CD4-positive, CD25-positive, alpha-beta regulatory T cell (primary cell): ENCODE results near the gene TRIP13. TPM values are rescaled to one million over a fixed set of nuclear protein-coding genes. Genes with fewer than 3 reads are reported as not detected.

ENCODE experiments used
- ATAC-seq, 2 donors: fragments of 150-1000 bp; cut with Tn5 transposase; one replicate each; pipeline ENCODE4 v1.10.0; 2021; ENCODE audit warnings: low read depth in 2 of 2, moderate number of reproducible peaks in 2 of 2, moderate library complexity in 1 of 2
- DNase-seq, 3 donors: peaks; one replicate each; pipeline versions ENCODE4 v3.0.0 to v3.0.0-alpha.2; 2012 to 2022; ENCODE audit warnings: mixed read lengths in 1 of 3
- H3K27ac ChIP-seq: one replicate; pipeline ENCODE4 v1.7.0; 2013; ENCODE audit warnings: mild to moderate bottlenecking, low read length; ENCODE audit not compliant: insufficient read depth, poor library complexity, severe bottlenecking
- H3K27me3 ChIP-seq: one replicate; pipeline ENCODE4 v1.7.0; 2013; ENCODE audit warnings: low read length; ENCODE audit not compliant: control insufficient read depth, insufficient read depth
- H3K36me3 ChIP-seq: one replicate; pipeline ENCODE4 v1.7.0; 2013; ENCODE audit warnings: mild to moderate bottlenecking, low read length, moderate library complexity; ENCODE audit not compliant: control insufficient read depth, insufficient read depth
- H3K4me1 ChIP-seq: 2 replicates; pipeline ENCODE4 v1.7.0; 2013; ENCODE audit warnings: mild to moderate bottlenecking, low read length; ENCODE audit not compliant: insufficient read depth, control insufficient read depth, poor library complexity, severe bottlenecking
- H3K4me3 ChIP-seq: one replicate; pipeline ENCODE4 v1.7.0; 2013; ENCODE audit warnings: low read depth, mild to moderate bottlenecking, low read length, moderate library complexity
- H3K9me3 ChIP-seq, 2 experiments: 1 replicate in 1 of 2; 2 replicates in 1 of 2; pipeline ENCODE4 v1.7.0; 2013; ENCODE audit warnings: low read length in 2 of 2, mild to moderate bottlenecking in 1 of 2, moderate library complexity in 1 of 2; ENCODE audit not compliant: control insufficient read depth in 2 of 2
- H3K27ac Mint-ChIP-seq, 3 donors: one replicate each; pipeline ENCODE4 v1.8.0; 2020 to 2022; ENCODE audit warnings: mild to moderate bottlenecking in 3 of 3, mixed read lengths in 3 of 3, moderate library complexity in 2 of 3
- H3K27me3 Mint-ChIP-seq: one replicate; pipeline ENCODE4 v1.8.0; 2022; ENCODE audit warnings: mild to moderate bottlenecking, mixed read lengths
- H3K36me3 Mint-ChIP-seq: one replicate; pipeline ENCODE4 v1.8.0; 2020; ENCODE audit warnings: mixed read lengths
- H3K4me1 Mint-ChIP-seq, 4 donors: one replicate each; pipeline ENCODE4 v1.8.0; 2020 to 2022; ENCODE audit warnings: mixed read lengths in 4 of 4, mild to moderate bottlenecking in 1 of 4
- H3K4me3 Mint-ChIP-seq, 4 donors: one replicate each; pipeline ENCODE4 v1.8.0; 2020 to 2022; ENCODE audit warnings: mild to moderate bottlenecking in 4 of 4, mixed read lengths in 4 of 4, moderate library complexity in 3 of 4
- H3K9me3 Mint-ChIP-seq, 7 donors: one replicate each; pipeline ENCODE4 v1.8.0; 2020 to 2022; ENCODE audit warnings: mixed read lengths in 7 of 7, mild to moderate bottlenecking in 3 of 7, moderate library complexity in 2 of 7
- polyA plus RNA-seq, 4 donors: library from polyadenylated mRNA; unstranded; fragments of 300-500 nt; fragmentation: Illumina TruSeq; gene quantifications; one replicate each; pipeline ENCODE4 v1.2.3, GENCODE V29; 2021
- total RNA-seq: library from RNA; stranded (reverse); gene quantifications from one replicate; pipeline ENCODE4 v1.2.3, GENCODE V29; 2022

TRIP13 gene
- total and polyA plus RNA-seq, 5 donors from 2014 or later: 1.1 to 1.7 (median 1.3) TPM

DNA sequence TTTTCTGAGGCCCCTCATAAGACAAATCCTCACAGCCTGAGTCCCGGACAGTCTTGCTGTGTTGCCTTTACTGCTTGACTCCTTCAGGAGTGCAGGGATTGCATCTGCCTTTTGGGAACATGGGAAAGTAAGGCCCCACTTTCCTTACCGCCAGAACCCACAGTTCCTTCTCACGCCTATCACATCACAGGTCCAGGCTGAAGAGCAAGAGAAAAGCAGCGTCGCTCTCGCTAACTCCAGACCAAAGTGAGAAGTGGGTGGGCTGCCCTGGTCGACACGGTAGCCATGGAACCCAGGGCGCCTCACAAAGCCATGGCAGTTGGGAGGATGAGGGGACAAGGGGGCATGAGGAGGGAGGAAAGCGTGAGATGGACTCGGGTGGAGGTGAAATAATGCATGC, 34.0 kb upstream of the TRIP13 start:
- peaks cover 0 to 4% (median 1%) of the 10 kb centered on the region in 4 donors for H3K4me1 Mint-ChIP-seq
- Histone ChIP-seq H3K36me3 (peaks cover 8% of the 10 kb centered on the region), H3K27ac (no peak overlapping the region), H3K9me3 (no peaks in the 10 kb centered on the region), H3K27me3 (no peaks in the 10 kb centered on the region), H3K4me3 (no peak overlapping the region), H3K4me1 (no peaks in the 10 kb centered on the region)
- no peaks in the 10 kb centered on the region for H3K27me3 Mint-ChIP-seq
- DNase-seq: no peak
- H3K9me3 Mint-ChIP-seq: peaks cover 0 to 2% (median 0%) of the 10 kb centered on the region in 7 donors
- H3K4me3 Mint-ChIP-seq: no peak overlapping the region
- H3K27ac Mint-ChIP-seq: peak overlapping the region in 2 of 3 donors; percentile 59 to 90
- ATAC-seq: no peak
- peaks cover 3% of the 10 kb centered on the region for H3K36me3 Mint-ChIP-seq

DNA sequence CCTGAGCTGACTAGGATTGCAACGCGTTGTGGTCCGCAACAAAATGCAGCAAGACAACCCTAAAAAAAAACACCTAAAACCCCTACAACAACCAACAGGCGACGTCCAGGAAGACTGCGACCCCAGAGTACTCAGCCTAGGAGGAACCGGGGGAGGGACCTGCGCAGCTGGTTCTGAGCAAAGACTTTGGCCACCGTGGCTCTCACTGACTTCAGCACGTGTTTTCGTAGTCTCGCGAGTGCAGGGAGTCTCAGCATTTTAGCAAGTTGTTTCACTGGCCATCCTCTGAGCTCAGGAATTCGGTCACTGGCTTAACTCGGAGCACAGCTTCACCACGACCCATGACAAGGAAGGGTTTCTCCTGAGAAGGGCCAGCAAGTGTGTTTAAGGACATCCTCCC, 33.3 kb upstream of the TRIP13 start:
- no peak for ATAC-seq
- no peak overlapping the region for H3K4me3 Mint-ChIP-seq
- Histone ChIP-seq H3K27me3 (no peaks in the 10 kb centered on the region), H3K36me3 (peaks cover 13% of the 10 kb centered on the region), H3K4me3 (no peak overlapping the region), H3K27ac (no peak overlapping the region), H3K4me1 (no peaks in the 10 kb centered on the region), H3K9me3 (no peaks in the 10 kb centered on the region)
- no peaks in the 10 kb centered on the region for H3K27me3 Mint-ChIP-seq
- DNase-seq: no peak
- peaks cover 0 to 1% (median 0%) of the 10 kb centered on the region in 7 donors for H3K9me3 Mint-ChIP-seq
- peaks cover 0 to 4% (median 1%) of the 10 kb centered on the region in 4 donors for H3K4me1 Mint-ChIP-seq
- H3K36me3 Mint-ChIP-seq: peaks cover 9% of the 10 kb centered on the region
- no peak overlapping the region for H3K27ac Mint-ChIP-seq

- Histone ChIP-seq H3K4me3 (no peak overlapping the region), H3K4me1 (no peaks in the 10 kb centered on the region), H3K27me3 (no peaks in the 10 kb centered on the region), H3K36me3 (peaks cover 18% of the 10 kb centered on the region), H3K9me3 (no peaks in the 10 kb centered on the region), H3K27ac (no peak overlapping the region)
- Mint-ChIP-seq H3K27ac (no peak overlapping the region), H3K36me3 (peaks cover 9% of the 10 kb centered on the region), H3K4me3 (no peak overlapping the region), H3K27me3 (no peaks in the 10 kb centered on the region), H3K4me1 (peaks cover 0 to 4% (median 1%) of the 10 kb centered on the region in 4 donors), H3K9me3 (no peaks in the 10 kb centered on the region)
- DNase-seq (no peak), ATAC-seq (no peak)
Measured at GRCh38 chr5:859798-860296, 32.8 kb upstream of the TRIP13 start.

DNA sequence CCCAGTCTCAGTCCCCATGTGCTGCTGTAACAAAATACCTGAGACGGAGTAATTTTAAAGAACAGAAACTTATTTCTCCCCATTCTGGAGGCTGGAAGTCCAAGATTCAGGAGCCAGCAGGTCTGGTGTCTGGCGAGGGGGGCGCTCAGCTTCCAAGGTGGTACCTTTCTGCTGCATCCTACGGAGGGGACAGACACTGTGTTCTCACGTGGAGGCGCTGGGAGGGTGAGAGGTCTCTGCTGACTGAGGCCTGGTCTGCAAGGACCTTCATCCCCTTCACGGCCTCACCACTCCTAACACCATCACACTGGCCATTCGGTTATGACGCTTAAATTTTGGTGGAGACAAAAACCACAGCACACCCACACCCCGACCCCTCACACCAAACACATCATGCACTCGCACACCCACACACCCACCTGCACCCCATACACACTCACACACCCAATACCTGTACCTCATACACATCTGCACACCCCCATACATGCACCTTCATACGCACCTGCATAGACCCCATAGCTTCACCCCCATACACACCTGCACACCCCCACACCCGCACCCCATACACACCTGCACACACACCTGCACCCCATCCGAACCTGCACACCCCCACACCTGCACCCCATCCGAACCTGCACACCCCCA, 32.1 kb upstream of the TRIP13 start:
- H3K4me3 Mint-ChIP-seq: no peak overlapping the region
- Histone ChIP-seq H3K27me3 (no peaks in the 10 kb centered on the region), H3K4me1 (no peaks in the 10 kb centered on the region), H3K36me3 (peaks cover 26% of the 10 kb centered on the region), H3K27ac (no peak overlapping the region), H3K9me3 (no peaks in the 10 kb centered on the region), H3K4me3 (no peak overlapping the region)
- no peaks in the 10 kb centered on the region for H3K9me3 Mint-ChIP-seq
- peak overlapping the region in 1 of 3 donors; percentile 67 for H3K27ac Mint-ChIP-seq
- DNase-seq (no peak), ATAC-seq (no peak)
- no peaks in the 10 kb centered on the region for H3K27me3 Mint-ChIP-seq
- peaks cover 0 to 4% (median 1%) of the 10 kb centered on the region in 4 donors for H3K4me1 Mint-ChIP-seq
- peaks cover 9% of the 10 kb centered on the region for H3K36me3 Mint-ChIP-seq

DNA sequence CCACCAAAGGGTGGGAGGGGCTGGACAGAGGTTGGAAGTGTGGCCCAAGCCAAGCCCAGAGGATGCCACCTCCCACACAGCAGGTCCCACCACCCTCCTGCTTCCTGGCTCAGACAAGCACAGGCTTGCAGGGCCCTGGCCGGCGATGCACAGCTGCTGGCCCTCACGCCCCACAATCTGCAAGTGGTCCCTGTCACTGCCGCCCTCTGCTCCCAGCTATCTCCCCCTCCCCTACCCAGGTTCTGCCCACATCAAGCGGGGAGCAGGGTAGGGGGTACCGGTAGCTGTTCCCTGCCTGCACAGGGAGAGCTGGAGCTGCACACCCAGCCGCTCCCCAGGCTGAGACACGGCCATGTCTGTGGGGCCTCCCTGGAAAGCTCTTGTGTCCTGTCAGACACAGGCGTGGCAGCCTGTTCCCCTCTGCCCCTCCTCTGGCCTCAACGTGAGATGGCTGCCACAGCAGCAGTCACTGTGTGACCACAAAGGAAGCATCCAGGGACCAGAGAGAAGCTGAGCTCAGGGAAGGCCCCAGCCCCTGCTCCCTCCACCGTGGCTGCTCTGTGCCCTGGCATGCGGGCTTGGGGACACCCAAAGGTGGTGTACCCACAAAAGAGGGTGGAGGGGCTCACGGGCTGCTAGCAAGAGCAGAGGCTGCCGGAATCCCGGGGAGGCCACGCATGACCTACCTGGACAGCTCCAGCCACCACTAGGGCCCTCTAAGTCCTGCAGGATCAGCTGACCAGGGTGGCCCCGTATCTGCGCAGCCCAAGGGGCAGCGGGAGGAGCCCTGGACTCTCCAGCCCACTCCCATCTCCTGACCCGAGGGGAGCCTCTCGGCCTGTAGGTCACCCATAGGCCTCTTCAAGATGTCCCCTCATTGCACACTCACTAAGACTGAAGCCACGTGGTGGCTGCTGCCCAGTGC, 31.0 kb upstream of the TRIP13 start:
- no peaks in the 10 kb centered on the region for H3K27me3 ChIP-seq
- H3K9me3 ChIP-seq: no peaks in the 10 kb centered on the region
- H3K4me3 ChIP-seq: no peak overlapping the region
- H3K27ac ChIP-seq: no peak overlapping the region
- Mint-ChIP-seq H3K4me3 (no peak overlapping the region), H3K36me3 (peaks cover 15% of the 10 kb centered on the region), H3K4me1 (peaks cover 0 to 4% (median 1%) of the 10 kb centered on the region in 4 donors), H3K27me3 (no peaks in the 10 kb centered on the region), H3K27ac (no peak overlapping the region), H3K9me3 (no peaks in the 10 kb centered on the region)
- ATAC-seq: no peak
- no peak for DNase-seq
- peaks cover 34% of the 10 kb centered on the region for H3K36me3 ChIP-seq
- H3K4me1 ChIP-seq: no peaks in the 10 kb centered on the region

DNA sequence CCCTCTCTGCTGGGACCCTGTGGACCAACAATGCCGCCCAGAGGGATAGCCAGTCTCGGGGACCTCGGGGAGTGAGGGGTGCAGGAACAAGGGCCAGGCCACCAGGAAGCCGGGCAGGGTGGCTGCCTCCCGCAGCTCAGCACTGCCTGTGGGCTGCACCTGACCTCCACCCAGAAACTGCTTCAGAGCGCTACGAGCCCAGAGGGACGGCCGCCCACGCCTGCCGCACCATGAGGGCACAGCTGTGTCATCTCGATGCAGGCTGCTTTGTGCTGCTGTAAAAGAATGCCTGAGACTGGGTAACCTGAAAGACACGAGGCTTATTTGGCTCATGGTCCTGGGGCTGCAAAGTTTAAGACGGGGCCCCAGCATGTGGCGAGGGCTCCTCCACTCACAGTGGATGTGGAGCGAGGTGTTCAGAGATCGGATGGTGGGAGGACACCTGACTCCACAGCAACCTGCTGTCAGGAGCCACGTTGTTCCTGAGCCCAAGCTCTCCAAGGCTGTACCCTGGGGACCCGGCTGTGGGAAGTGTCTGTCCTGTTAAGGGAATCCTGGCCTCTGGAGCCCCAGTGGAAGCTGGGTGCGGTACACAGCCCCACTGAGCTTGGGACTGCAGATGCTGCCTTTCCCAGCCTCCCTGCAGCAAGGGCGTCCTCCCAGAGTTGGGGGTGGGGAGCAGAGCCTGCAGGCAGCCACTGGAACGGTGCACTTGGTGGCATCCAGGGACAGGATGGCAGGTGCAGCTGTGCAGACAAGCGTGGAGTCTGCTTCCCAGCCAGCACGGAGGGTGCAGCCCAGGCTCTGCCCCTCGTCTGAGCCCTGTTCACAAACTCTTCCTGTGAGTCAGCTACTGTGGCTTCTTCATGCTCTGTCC, 30.1 kb upstream of the TRIP13 start:
- H3K27ac ChIP-seq: no peak overlapping the region
- no peaks in the 10 kb centered on the region for H3K27me3 Mint-ChIP-seq
- H3K27ac Mint-ChIP-seq: no peak overlapping the region
- H3K4me1 ChIP-seq: no peaks in the 10 kb centered on the region
- H3K4me1 Mint-ChIP-seq: peaks cover 0 to 4% (median under 1%) of the 10 kb centered on the region in 4 donors
- H3K36me3 Mint-ChIP-seq: peaks cover 21% of the 10 kb centered on the region
- ATAC-seq: no peak
- no peak overlapping the region for H3K4me3 ChIP-seq
- H3K36me3 ChIP-seq: peaks cover 43% of the 10 kb centered on the region
- H3K4me3 Mint-ChIP-seq: no peak overlapping the region
- no peaks in the 10 kb centered on the region for H3K9me3 ChIP-seq
- no peaks in the 10 kb centered on the region for H3K27me3 ChIP-seq
- DNase-seq: no peak
- no peaks in the 10 kb centered on the region for H3K9me3 Mint-ChIP-seq

GRCh38 chr5:863244-863805, 29.4 kb upstream of the TRIP13 start:
- Histone ChIP-seq H3K9me3 (no peaks in the 10 kb centered on the region), H3K27ac (no peak overlapping the region), H3K4me1 (no peaks in the 10 kb centered on the region), H3K27me3 (no peaks in the 10 kb centered on the region), H3K4me3 (no peak overlapping the region), H3K36me3 (peaks cover 51% of the 10 kb centered on the region)
- H3K9me3 Mint-ChIP-seq: peaks cover 0 to 2% (median 0%) of the 10 kb centered on the region in 7 donors
- no peak overlapping the region for H3K4me3 Mint-ChIP-seq
- no peak for DNase-seq
- no peak for ATAC-seq
- H3K4me1 Mint-ChIP-seq: peaks cover 0 to 4% (median 0%) of the 10 kb centered on the region in 4 donors
- no peak overlapping the region for H3K27ac Mint-ChIP-seq
- H3K27me3 Mint-ChIP-seq: no peaks in the 10 kb centered on the region
- peaks cover 27% of the 10 kb centered on the region for H3K36me3 Mint-ChIP-seq
